Activated T-cell treated with anti-CD3 and anti-CD28 coated beads, Interleukin-2, amount 50 U/mL, for 4 hours (primary cell): Measurements from ENCODE around the gene FCN2. TPM values are rescaled to one million over a fixed set of nuclear protein-coding genes. Genes with fewer than 3 reads are reported as not detected.

Experiments
- ATAC-seq, 2 donors: fragments of 200-7000 bp; cut with Tn5 transposase; one replicate each; pipeline ENCODE4 v1.10.0; 2021
- DNase-seq: peaks from one replicate; pipeline ENCODE4 v3.0.0-alpha.2; 2020
- H3K27me3 Mint-ChIP-seq: one replicate; pipeline ENCODE4 v1.8.0; 2021; ENCODE audit warnings: low read depth, mixed read lengths
- H3K36me3 Mint-ChIP-seq: one replicate; pipeline ENCODE4 v1.8.0; 2022; ENCODE audit warnings: mixed read lengths; ENCODE audit not compliant: insufficient read depth
- H3K4me1 Mint-ChIP-seq: one replicate; pipeline ENCODE4 v1.8.0; 2021; ENCODE audit warnings: low read depth, mixed read lengths
- H3K4me3 Mint-ChIP-seq: one replicate; pipeline ENCODE4 v1.8.0; 2021; ENCODE audit warnings: mild to moderate bottlenecking, moderate library complexity, mixed read lengths
- H3K9me3 Mint-ChIP-seq: one replicate; pipeline ENCODE4 v1.8.0; 2021; ENCODE audit warnings: mixed read lengths
- total RNA-seq, 3 donors: library from RNA; stranded (reverse); gene quantifications; one replicate each; pipeline ENCODE4 v1.2.1, GENCODE V29; 2021

Gene FCN2
- total RNA-seq, 3 donors from 2014 or later = not detected

DNA sequence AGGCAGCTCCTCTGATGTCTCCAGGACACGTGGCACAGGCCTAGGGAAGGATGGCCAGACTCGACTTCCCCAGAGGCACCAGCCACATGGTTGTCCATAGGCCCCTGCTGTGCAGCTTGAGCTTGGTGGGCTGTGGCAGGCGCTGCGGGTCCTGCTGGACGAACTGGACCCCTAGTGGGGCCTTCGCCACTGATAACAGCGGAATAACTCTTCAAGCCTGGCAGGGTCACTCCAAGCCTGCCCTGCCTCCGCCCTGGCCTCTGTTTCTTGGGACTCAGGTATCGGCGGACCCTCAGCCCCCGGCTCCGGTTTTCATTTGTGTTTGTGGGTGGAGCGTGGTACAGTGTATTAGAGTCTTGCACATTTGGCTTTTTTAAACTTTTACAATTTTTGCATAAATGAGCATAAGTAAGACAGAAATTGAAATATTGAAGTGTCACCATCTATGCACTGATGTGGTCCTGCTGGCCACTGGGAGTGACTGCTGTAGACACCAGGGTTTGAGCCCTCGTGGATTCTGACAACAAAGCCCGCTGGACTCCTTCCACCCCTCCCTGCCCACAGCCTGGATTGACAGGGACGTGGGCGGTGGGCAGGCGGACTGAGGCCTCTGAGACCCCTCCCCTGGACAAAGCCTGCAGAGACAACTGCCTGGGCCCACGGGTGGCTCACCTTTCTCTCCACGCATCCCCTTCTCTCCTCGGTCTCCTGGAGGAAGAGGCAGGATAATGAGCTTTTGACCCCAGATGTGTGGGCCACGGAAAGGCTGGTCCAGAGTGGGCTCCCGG lies 33.3 kb downstream of the FCN2 start:
- H3K36me3 Mint-ChIP-seq = no peaks in the 10 kb centered on the region
- H3K4me1 Mint-ChIP-seq = no peaks in the 10 kb centered on the region
- peaks cover 26% of the 10 kb centered on the region for H3K27me3 Mint-ChIP-seq
- H3K4me3 Mint-ChIP-seq = no peak overlapping the region
- ATAC-seq (no peak), DNase-seq (no peak)
- peaks cover 5% of the 10 kb centered on the region for H3K9me3 Mint-ChIP-seq

DNA sequence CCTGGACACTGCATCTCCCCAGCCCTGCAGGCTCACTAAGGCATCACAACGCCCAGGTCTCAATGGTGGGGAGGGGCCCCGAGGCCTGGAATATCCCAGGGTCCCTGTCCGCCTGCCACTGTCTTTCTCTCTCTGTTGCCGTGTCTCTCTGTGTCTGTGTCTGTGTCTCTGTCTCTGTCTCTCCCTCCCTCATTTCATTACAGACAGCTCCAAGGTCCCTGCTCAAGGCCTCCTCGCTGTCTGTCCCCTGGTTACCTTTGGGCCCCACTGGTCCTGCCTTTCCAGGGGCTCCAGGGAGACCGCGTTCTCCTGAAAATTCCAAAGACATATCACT lies 33.9 kb downstream of the FCN2 start:
- Mint-ChIP-seq H3K27me3 (peaks cover 25% of the 10 kb centered on the region), H3K9me3 (peaks cover 10% of the 10 kb centered on the region), H3K4me1 (no peaks in the 10 kb centered on the region), H3K4me3 (no peak overlapping the region), H3K36me3 (no peaks in the 10 kb centered on the region)
- DNase-seq (no peak), ATAC-seq (no peak)

DNA sequence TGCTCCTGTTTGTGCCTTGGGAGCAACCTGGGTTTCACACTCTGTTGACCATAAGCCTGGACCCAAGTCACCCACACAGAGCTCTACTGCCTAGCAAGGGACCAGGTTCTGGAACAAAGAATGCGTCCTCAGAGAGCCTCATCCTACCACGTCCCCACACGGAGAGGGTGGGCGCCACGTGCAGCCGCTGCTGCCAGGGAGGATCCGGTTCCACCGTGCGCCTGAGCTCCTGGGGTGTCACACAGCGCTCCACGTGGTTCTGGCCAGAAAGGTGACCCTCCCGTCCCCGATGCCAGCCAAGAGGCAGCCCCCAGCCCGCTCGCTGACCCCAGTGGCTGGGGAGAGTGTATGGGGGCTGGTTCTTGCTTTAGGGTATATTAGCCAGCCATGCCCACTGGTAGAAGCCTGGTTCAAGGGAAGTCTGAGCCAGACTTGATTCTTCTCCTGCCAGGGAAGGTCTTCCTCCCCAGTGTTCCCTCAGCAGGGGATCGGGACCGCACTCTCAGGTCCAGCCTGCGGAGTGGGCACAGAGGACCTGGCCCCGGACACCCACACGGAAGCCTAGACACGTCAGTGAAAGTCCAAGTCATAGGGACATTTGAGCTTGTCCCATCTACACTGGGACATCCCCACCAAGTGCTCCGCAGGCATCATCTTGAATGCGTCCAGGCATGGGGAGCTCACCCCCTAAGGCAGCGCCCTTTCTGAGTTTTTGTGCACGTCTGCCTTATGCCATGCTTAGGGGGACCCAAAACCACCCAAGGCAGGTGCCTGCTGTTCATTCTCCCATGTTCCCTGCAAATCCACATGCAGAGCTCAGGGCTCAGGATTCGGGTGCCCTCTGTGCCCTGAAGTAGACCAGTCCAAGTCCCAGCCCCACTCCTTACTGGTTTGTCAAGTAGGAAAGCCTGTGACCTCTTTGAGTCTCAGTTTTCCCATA lies 34.7 kb downstream of the FCN2 start:
- Mint-ChIP-seq H3K4me1 (no peaks in the 10 kb centered on the region), H3K4me3 (no peak overlapping the region), H3K36me3 (no peaks in the 10 kb centered on the region), H3K27me3 (peaks cover 19% of the 10 kb centered on the region), H3K9me3 (peaks cover 16% of the 10 kb centered on the region)
- no peak for ATAC-seq
- DNase-seq = no peak

DNA sequence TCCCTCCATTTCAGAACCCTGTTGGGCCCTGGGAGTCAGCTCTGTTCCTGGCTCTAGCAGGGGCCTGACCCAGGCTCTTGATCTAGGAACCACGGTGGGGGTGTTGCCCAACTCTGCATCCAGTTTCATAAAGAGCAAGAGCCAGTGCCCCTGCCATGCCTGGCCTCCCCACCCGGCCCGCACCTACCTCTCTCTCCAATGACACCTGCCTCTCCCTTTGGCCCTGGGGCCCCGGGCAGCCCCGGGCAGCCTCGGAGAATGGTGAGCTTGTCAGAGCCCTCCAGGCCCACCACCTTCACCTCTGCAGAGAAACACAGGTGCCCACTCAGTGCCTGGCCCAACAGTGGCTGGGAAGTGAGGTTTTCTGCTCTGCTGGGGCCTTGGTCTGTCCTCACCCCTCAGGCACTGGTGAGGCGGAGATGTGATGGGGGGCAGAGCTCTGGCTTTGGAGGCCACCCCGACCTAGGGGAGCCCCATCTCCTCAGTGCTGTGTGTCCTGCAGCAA lies 35.6 kb downstream of the FCN2 start:
- no peak for ATAC-seq
- H3K36me3 Mint-ChIP-seq = no peaks in the 10 kb centered on the region
- H3K9me3 Mint-ChIP-seq = peaks cover 18% of the 10 kb centered on the region
- no peak for DNase-seq
- no peak overlapping the region for H3K4me3 Mint-ChIP-seq
- H3K4me1 Mint-ChIP-seq = no peaks in the 10 kb centered on the region
- peaks cover 11% of the 10 kb centered on the region for H3K27me3 Mint-ChIP-seq

DNA sequence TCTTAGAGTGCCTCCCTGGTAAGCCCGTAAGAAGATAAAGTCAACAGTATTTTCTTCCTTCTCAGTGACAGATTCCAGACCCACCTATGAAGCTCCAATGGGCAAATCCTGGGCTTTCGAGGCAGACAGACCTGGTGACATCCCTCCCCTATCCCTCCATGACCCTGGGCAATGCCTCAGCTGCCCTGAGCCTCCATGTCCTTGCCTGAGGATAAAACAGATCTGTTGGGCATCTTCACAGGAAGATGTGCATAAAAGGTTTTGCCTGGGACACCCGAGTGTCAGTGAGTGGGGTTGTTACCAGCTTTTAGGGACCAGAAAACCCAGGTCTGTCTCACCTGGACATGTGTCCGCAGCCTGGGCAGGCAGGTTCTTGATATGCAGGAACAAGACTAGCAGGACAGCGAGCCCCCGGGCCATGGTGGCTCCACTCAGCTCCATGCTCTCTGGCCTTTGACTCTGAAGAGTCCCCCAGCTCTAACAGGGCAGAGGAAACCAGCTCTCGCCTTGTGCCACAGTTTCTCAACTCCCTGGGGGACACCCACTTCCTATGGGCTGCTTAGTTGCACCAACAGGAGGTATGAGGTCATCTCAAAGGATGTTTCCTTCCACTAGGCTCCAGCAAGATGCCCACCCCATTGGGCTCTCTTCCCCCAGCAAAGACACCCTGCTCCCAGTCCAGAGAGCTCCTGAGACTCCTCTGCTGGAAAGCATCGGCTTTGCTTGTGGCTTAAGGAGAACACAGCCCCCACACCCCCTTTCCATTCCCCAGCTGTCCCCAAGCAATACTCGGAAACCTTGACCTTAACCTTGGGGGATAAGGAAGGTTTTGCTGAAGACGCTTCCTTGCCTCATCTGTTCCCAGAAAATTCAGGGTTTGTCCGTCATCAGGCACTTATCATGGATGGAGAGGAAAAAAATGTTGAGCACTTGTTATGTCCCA lies 37.1 kb downstream of the FCN2 start, which contains the start of gene FCN1:
FCN1 (minus strand) TSS at position 482 of the 943 bp plus-strand sequence; CDS start at position 441, 41 bp downstream.
- no peak for ATAC-seq
- Mint-ChIP-seq H3K27me3 (peaks cover 8% of the 10 kb centered on the region), H3K36me3 (no peaks in the 10 kb centered on the region), H3K4me3 (no peak within 1 kb of the TSS), H3K9me3 (peaks cover 20% of the 10 kb centered on the region), H3K4me1 (no peaks in the 10 kb centered on the region)
- DNase-seq = no peak

DNA sequence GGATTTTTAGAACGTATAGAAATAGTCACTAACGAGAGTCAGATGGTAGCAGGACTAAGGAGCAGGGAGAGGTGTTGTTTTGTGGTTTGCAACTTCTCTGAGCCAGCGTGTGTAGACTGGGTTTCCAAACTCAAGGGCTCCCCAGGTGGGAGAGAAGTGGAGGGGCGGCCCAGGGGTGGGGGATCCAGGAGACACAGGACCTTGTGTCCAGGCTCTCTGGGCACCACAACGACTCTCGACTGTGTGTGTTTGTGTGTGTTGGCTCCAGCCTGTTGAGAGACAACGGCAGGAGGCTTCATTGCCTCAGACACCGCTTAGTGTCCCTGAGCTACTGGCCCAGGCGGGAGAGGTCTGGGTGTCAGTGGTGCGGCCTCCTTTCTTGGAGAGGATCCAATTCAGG lies 38.0 kb downstream of the FCN2 start:
- Mint-ChIP-seq H3K4me3 (no peak overlapping the region), H3K27me3 (peaks cover 9% of the 10 kb centered on the region)
- no peak for ATAC-seq

DNA sequence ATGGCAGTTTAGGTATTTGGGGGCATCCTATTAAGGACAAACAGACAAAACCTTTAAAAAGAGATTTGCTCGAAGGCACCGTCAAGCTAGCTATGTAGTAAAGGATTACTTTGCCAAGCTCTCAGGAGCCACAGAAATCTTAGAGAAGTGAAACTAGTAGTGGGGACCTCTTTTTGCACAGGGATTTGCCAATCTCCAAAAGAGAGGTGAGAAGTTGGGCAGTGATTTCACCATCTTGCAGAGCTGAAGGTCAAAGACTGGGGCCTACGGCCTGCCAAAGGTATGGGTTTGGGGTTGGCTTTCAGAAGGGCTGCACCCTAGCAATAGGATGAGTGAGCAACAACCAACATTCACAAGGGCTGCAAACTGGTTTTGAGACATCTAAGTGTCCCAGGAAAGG lies 38.7 kb downstream of the FCN2 start:
- peaks cover 10% of the 10 kb centered on the region for H3K27me3 Mint-ChIP-seq
- no peak for ATAC-seq

More for the DNA sequence above, 38.0 kb downstream of the FCN2 start:
- Mint-ChIP-seq H3K36me3 (no peaks in the 10 kb centered on the region), H3K4me1 (no peaks in the 10 kb centered on the region), H3K9me3 (peaks cover 20% of the 10 kb centered on the region)
- DNase-seq = no peak

DNA sequence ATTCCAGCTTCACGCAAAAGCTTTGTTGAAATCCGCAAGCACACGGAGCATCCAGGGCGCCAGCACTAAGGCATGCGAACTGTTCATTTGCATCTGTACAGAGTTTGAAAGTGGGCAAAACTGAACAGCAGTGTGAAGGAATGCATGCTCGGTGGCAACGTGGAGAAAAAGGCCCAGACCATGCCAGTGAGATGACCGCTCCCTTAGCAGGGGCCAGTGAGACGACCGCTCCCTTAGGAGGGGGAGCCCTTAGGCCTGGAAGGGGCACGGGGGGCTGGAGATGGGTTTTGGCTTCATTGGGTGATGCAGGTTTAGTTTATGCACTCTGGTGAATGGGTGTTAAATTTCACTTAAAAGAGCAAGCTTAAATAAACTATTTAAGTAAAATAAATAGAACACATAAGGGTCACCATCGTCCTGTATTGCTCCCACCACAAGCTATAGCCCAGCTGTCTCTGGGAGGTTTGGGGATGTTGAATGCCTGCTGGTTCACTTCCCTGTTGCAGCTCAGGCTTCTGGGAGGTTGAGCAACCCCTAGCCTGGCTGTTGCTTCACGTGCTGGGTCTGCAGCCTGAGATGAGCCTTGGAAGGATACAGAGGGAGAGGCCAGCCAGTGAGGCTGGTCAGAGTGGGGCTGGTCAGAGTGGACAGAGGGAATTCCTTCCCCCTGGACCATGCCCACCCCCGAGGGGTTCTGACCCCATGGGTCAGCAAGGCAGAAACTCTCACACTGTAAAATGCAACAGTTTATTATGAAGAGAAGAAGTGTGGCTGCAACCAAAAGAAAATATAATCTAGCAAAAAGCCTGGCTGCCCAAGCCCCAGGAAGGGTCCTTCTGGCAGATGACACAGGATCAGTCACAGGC lies 41.7 kb downstream of the FCN2 start:
- no peak for ATAC-seq
- H3K9me3 Mint-ChIP-seq = peaks cover 20% of the 10 kb centered on the region

More for the DNA sequence above, 38.7 kb downstream of the FCN2 start:
- Mint-ChIP-seq H3K4me3 (no peak overlapping the region), H3K9me3 (peaks cover 20% of the 10 kb centered on the region), H3K4me1 (no peaks in the 10 kb centered on the region), H3K36me3 (no peaks in the 10 kb centered on the region)
- no peak for DNase-seq

DNA sequence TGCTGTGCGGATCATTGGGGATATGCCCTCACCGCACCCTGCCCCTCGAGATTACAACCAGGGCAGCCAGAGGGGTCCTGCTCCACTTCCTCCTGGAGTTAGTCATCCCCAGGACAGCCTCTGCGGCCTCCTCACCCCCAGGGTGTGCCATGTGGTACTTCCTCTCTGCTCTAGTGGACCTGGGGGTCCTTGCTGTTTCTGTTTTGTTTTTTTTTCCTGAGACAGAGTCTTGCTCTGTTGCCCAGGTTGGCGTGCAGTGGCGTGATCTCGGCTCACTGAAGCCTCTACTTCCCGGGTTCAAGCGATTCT lies 42.3 kb downstream of the FCN2 start:
- H3K36me3 Mint-ChIP-seq = no peaks in the 10 kb centered on the region
- ATAC-seq = no peak
- peaks cover 3% of the 10 kb centered on the region for H3K27me3 Mint-ChIP-seq
- peaks cover 20% of the 10 kb centered on the region for H3K9me3 Mint-ChIP-seq
- DNase-seq = no peak
- H3K4me3 Mint-ChIP-seq = no peak overlapping the region
- no peaks in the 10 kb centered on the region for H3K4me1 Mint-ChIP-seq

More for the DNA sequence above, 41.7 kb downstream of the FCN2 start:
- Mint-ChIP-seq H3K4me1 (no peaks in the 10 kb centered on the region), H3K36me3 (no peaks in the 10 kb centered on the region), H3K27me3 (peaks cover 3% of the 10 kb centered on the region), H3K4me3 (no peak overlapping the region)
- DNase-seq = no peak

DNA sequence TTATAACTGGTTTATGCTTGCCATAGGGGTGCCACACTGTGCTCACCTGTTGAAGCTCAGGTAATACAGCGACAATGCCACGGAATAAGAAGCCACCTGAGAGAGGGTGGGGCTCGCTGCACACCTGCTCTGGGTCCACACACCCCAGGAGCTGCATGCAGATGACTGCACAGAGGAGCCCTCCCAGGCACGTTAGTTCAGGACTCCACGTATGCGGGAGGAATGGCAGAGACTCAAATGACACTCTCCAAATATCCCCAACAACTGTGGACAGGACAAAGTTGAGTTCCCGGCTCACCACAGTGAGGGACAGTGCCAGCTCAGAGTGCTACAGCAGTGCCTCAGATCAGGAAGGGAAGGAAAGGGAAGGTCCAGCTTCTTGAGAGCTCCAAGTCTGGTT lies 42.9 kb downstream of the FCN2 start:
- no peaks in the 10 kb centered on the region for H3K36me3 Mint-ChIP-seq
- no peak overlapping the region for H3K4me3 Mint-ChIP-seq
- no peak for ATAC-seq
- H3K27me3 Mint-ChIP-seq = peaks cover 3% of the 10 kb centered on the region
- no peak for DNase-seq
- peaks cover 19% of the 10 kb centered on the region for H3K9me3 Mint-ChIP-seq
- H3K4me1 Mint-ChIP-seq = no peaks in the 10 kb centered on the region

DNA sequence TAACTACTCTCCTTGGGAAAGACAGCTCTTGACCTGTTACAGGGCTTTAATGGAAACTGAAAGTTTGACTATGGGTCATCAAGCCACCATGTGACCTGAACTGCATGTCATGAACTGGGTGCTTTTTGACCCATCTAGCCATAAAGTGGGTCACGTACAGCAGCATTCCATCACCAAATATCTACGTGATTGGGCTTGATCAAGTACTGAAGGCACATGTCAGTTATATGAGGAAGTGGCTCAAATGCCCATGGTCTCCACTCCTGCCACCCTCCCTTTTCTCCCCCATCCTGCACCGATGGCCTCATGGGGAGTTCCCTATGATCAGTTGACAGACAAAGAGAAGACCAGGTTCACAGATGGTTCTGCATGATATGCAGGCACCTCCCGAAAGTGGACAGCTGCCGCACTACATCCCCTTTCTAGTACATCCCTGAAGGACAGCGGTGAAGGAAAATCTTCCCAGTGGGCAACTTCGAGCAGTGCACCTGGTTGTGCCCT lies 44.5 kb downstream of the FCN2 start:
- peaks cover 8% of the 10 kb centered on the region for H3K27me3 Mint-ChIP-seq
- ATAC-seq = no peak
- peaks cover 4% of the 10 kb centered on the region for H3K9me3 Mint-ChIP-seq
- H3K36me3 Mint-ChIP-seq = no peaks in the 10 kb centered on the region
- no peak for DNase-seq
- no peak overlapping the region for H3K4me3 Mint-ChIP-seq
- H3K4me1 Mint-ChIP-seq = no peaks in the 10 kb centered on the region

DNA sequence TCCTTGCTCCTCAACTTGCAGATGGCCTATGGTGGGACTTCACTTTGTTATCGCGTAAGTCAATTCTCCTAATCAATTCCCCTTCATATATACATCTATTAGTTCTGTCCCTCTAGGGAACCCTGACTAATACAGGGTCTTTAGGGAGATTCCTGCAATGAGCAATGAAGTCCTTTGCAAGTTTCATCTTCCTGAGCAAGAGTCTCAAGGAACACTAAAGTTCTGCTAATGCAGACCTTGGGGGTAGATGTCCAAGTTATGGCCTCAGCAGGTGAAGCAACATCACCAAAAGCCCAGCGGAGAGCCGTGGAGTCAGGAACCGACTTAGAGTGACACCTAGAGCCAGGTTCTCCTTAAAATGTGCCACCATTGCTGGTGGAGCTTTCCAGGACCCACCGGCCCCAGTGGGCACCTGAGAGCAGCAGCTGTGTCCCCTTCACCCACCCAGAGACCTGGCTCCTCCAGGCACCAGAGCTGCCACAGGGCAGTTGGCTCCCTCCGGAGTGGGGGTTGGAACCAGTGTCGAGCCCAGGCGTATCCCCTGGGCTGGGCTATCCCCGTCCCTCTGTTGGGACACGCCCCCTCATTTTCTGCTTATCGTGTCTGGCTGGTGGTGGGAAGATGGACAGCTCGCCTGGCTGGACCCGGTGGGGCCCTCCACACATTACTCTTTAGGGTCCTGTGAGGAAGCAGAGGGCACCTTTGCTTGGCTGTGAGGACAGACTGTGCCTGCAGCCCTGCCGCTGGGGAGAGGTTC lies 48.0 kb downstream of the FCN2 start:
- DNase-seq = no peak
- ATAC-seq = no peak
- Mint-ChIP-seq H3K9me3 (no peaks in the 10 kb centered on the region), H3K4me3 (no peak overlapping the region), H3K36me3 (no peaks in the 10 kb centered on the region), H3K4me1 (no peaks in the 10 kb centered on the region), H3K27me3 (peaks cover 20% of the 10 kb centered on the region)
